Measurements from ENCODE around the gene SLC25A21. TPM values are rescaled to one million over a fixed set of nuclear protein-coding genes. Genes with fewer than 3 reads are reported as not detected.
"Not testable (repeated sequence)": the region's sequence is repeated elsewhere in the genome, so short reads cannot be mapped to it uniquely, and the experiment has no call there.

SLC25A21 gene
- total RNA-seq, 1 donor from 2014 or later = 6.4 TPM

GRCh38 chr14:37210448-37210847, 38.0 kb upstream of the SLC25A21 start:
- no peak overlapping the region for H3K4me2 ChIP-seq
- H3K4me1 Mint-ChIP-seq = peaks cover 4% of the 10 kb centered on the region

GRCh38 chr14:37209617-37210016, 37.2 kb upstream of the SLC25A21 start:
- H3F3A ChIP-seq (ENCODE audit: low read depth); H3K4me2 ChIP-seq; H3K4me1 ChIP-seq; H3K9ac ChIP-seq; DNase-seq (ENCODE audit: low spot score); H3K27ac Mint-ChIP-seq; H3K4me1 Mint-ChIP-seq; H2AFZ ChIP-seq (replicated peaks); H3K36me3 ChIP-seq; H3K4me3 ChIP-seq; H3K27ac ChIP-seq; H3K27me3 ChIP-seq; H4K20me1 ChIP-seq (ENCODE audit: low read depth); H3K4me3 Mint-ChIP-seq: not testable (repeated sequence)
- H3K36me3 Mint-ChIP-seq = peaks cover 26% of the 10 kb centered on the region
- Histone ChIP-seq H3K79me2 (ENCODE audit: low read depth) (peaks cover 36% of the 10 kb centered on the region), H3K9me3 (ENCODE audit: low read depth) (peaks cover 14% of the 10 kb centered on the region)
- H3K9me3 Mint-ChIP-seq = peaks cover 61% of the 10 kb centered on the region
- peaks cover 13% of the 10 kb centered on the region for H3K27me3 Mint-ChIP-seq (ENCODE audit: insufficient read depth, low read depth)

More at GRCh38 chr14:37210448-37210847, 38.0 kb upstream of the SLC25A21 start:
- H3K9me3 ChIP-seq (ENCODE audit: low read depth) = peaks cover 14% of the 10 kb centered on the region
- H4K20me1 ChIP-seq (ENCODE audit: low read depth) = no peaks in the 10 kb centered on the region
- TF ChIP-seq EZH2 (IDR thresholded peaks at IDR 0.05) = no peak
- H3K9ac ChIP-seq = no peak overlapping the region
- H3K36me3 ChIP-seq = no peaks in the 10 kb centered on the region
- Mint-ChIP-seq H3K36me3 (peaks cover 28% of the 10 kb centered on the region), H3K27me3 (ENCODE audit: insufficient read depth, low read depth) (peaks cover 12% of the 10 kb centered on the region), H3K27ac (no peak overlapping the region), H3K9me3 (peaks cover 58% of the 10 kb centered on the region), H3K4me3 (no peak overlapping the region)
- no peak overlapping the region for H3K4me3 ChIP-seq
- peaks cover 28% of the 10 kb centered on the region for H3K79me2 ChIP-seq (ENCODE audit: low read depth)
- no peaks in the 10 kb centered on the region for H3K4me1 ChIP-seq
- no peaks in the 10 kb centered on the region for H3F3A ChIP-seq (ENCODE audit: low read depth)
- H3K27me3 ChIP-seq = no peaks in the 10 kb centered on the region
- no peak overlapping the region for H2AFZ ChIP-seq (replicated peaks)
- H3K27ac ChIP-seq = no peak overlapping the region
- DNase-seq (ENCODE audit: low spot score) = no peak

GRCh38 chr14:37205623-37206605, 33.5 kb upstream of the SLC25A21 start:
- Histone ChIP-seq H3K79me2 (ENCODE audit: low read depth) (peaks cover 38% of the 10 kb centered on the region), H3K9me3 (ENCODE audit: low read depth) (peaks cover 14% of the 10 kb centered on the region)
- H3K36me3 ChIP-seq; H3K27ac Mint-ChIP-seq; H3K27me3 Mint-ChIP-seq (ENCODE audit: insufficient read depth, low read depth); H2AFZ ChIP-seq (replicated peaks); H3K27ac ChIP-seq; H3K27me3 ChIP-seq; H3K4me2 ChIP-seq; DNase-seq (ENCODE audit: low spot score); H3K4me3 Mint-ChIP-seq; H3K4me1 Mint-ChIP-seq; H3K9ac ChIP-seq; H4K20me1 ChIP-seq (ENCODE audit: low read depth); H3K4me1 ChIP-seq; H3F3A ChIP-seq (ENCODE audit: low read depth); H3K4me3 ChIP-seq: not testable (repeated sequence)
- H3K36me3 Mint-ChIP-seq = peaks cover 25% of the 10 kb centered on the region
- peaks cover 48% of the 10 kb centered on the region for H3K9me3 Mint-ChIP-seq

- Histone ChIP-seq H3K79me2 (ENCODE audit: low read depth) (peaks cover 44% of the 10 kb centered on the region), H2AFZ (replicated peaks) (no peak overlapping the region), H3K27me3 (no peaks in the 10 kb centered on the region), H3K9me3 (ENCODE audit: low read depth) (peaks cover 14% of the 10 kb centered on the region), H3K4me2 (no peak overlapping the region), H3K4me3 (no peak overlapping the region), H3K9ac (no peak overlapping the region), H3K4me1 (no peaks in the 10 kb centered on the region), H3K27ac (no peak overlapping the region), H3K36me3 (no peaks in the 10 kb centered on the region), H4K20me1 (ENCODE audit: low read depth) (no peaks in the 10 kb centered on the region), H3F3A (ENCODE audit: low read depth) (peaks cover 7% of the 10 kb centered on the region)
- no peak for TF ChIP-seq CTCF (IDR thresholded peaks at IDR 0.05)
- no peak for TF ChIP-seq EZH2phosphoT487 (IDR thresholded peaks at IDR 0.05)
- TF ChIP-seq EZH2 (IDR thresholded peaks at IDR 0.05) = no peak
- no peak overlapping the region for H3K4me3 Mint-ChIP-seq
- H3K27ac Mint-ChIP-seq = no peak overlapping the region
- H3K4me1 Mint-ChIP-seq = peaks cover 5% of the 10 kb centered on the region
- peaks cover 3% of the 10 kb centered on the region for H3K27me3 Mint-ChIP-seq (ENCODE audit: insufficient read depth, low read depth)
- H3K9me3 Mint-ChIP-seq = peaks cover 36% of the 10 kb centered on the region
- H3K36me3 Mint-ChIP-seq = peaks cover 17% of the 10 kb centered on the region
- DNase-seq (ENCODE audit: low spot score) = no peak
Observed at GRCh38 chr14:37203423-37203822, 31.0 kb upstream of the SLC25A21 start.
